OCI-LY7 (cell line): ENCODE results near the gene EXOC4. TPM values are rescaled to one million over a fixed set of nuclear protein-coding genes. Genes with fewer than 3 reads are reported as not detected.

Experiments
- BruUV-seq: library from RNA; stranded (reverse); fragments of 400-500 nt; replicated peaks from 2 replicates; lab custom pipeline; 2021; lab: Mats Ljungman, UMichigan
- CTCF ChIA-PET: fragments of 300-600 bp; sonication (Branson Sonifier 250); formaldehyde crosslinking; loops from one replicate; lab custom pipeline; 2022; ENCODE audit warnings: antibody characterized with exemption; ENCODE audit not compliant: unreplicated experiment; lab: Charles Lee
- POLR2A ChIA-PET: fragments of 300-600 bp; sonication (Branson Sonifier 250); formaldehyde crosslinking; loops from one replicate; lab custom pipeline; 2022; ENCODE audit warnings: antibody characterized with exemption; lab: Charles Lee
- DNase-seq: peaks from one replicate; pipeline ENCODE4 v3.0.0-alpha.2; 2015; ENCODE audit warnings: low spot score
- H2AFZ ChIP-seq: fragments of 200-600 bp; sonication (generic), shearing (Covaris generic); 2 replicates; pipeline ENCODE4 v1.6.1; 2014; ENCODE audit warnings: mild to moderate bottlenecking, antibody characterized with exemption, low read length, moderate library complexity
- H3K27ac ChIP-seq: fragments of 200-600 bp; sonication (generic); 2 replicates; pipeline ENCODE4 v1.5.1; 2014; ENCODE audit warnings: mixed run types, low read depth, mild to moderate bottlenecking, moderate library complexity, low read length, inconsistent platforms; ENCODE audit not compliant: poor library complexity, severe bottlenecking
- H3K36me3 ChIP-seq: fragments of 200-600 bp; sonication (generic); 2 replicates; pipeline ENCODE4 v1.6.1; 2014; ENCODE audit warnings: mild to moderate bottlenecking, antibody characterized with exemption, low read length, moderate library complexity, mixed read lengths; ENCODE audit not compliant: insufficient read depth
- H3K4me1 ChIP-seq: fragments of 200-600 bp; sonication (generic); 2 replicates; pipeline ENCODE4 v1.5.1; 2014; ENCODE audit warnings: mild to moderate bottlenecking, low read length; ENCODE audit not compliant: insufficient read depth, poor library complexity, severe bottlenecking
- H3K4me2 ChIP-seq: fragments of 200-600 bp; sonication (generic); 2 replicates; pipeline ENCODE4 v1.6.1; 2014; ENCODE audit warnings: mild to moderate bottlenecking, low read length
- H3K4me3 ChIP-seq: fragments of 200-600 bp; sonication (generic); 2 replicates; pipeline ENCODE4 v1.5.1; 2014; ENCODE audit warnings: mild to moderate bottlenecking, low read depth, low read length; ENCODE audit not compliant: poor library complexity, severe bottlenecking
- H3K79me2 ChIP-seq: fragments of 200-600 bp; sonication (generic); 2 replicates; pipeline ENCODE4 v1.6.1; 2016; ENCODE audit warnings: low read depth, mild to moderate bottlenecking, low read length, moderate library complexity, mixed read lengths; ENCODE audit not compliant: insufficient read depth
- H3K9me2 ChIP-seq: fragments of 200-600 bp; sonication (generic); 2 replicates; pipeline ENCODE4 v1.6.1; 2016; ENCODE audit warnings: mild to moderate bottlenecking, low read length, mixed read lengths; ENCODE audit not compliant: insufficient read depth
- H3K9me3 ChIP-seq: fragments of 200-600 bp; sonication (generic); 2 replicates; pipeline ENCODE4 v1.6.1; 2014; ENCODE audit warnings: mild to moderate bottlenecking, mixed run types, low read length, mixed read lengths
- H4K20me1 ChIP-seq: fragments of 200-600 bp; sonication (generic); 2 replicates; pipeline ENCODE4 v1.6.1; 2014; ENCODE audit warnings: mild to moderate bottlenecking, antibody characterized with exemption, low read length, moderate library complexity, mixed read lengths; ENCODE audit not compliant: insufficient read depth
- CTCF ChIP-seq: fragments of 200-600 bp; sonication (generic); conservative IDR thresholded peaks from 2 replicates; pipeline ENCODE4 v1.5.1; 2014; ENCODE audit warnings: mild to moderate bottlenecking, antibody characterized with exemption, low read length, moderate library complexity, mixed read lengths
- EZH2phosphoT487 ChIP-seq: fragments of 200-600 bp; sonication (generic); IDR thresholded peaks from 2 replicates; pipeline ENCODE4 v1.6.1; 2018; ENCODE audit warnings: low read depth, borderline replicate concordance, mild to moderate bottlenecking, mixed run types, antibody characterized with exemption, low read length, moderate library complexity, mixed read lengths
- intact Hi-C: fragments of 100-400 bp; cut with micrococcal nuclease; formaldehyde crosslinking; loops from one replicate; pipeline ENCODE4 v1.10.0; 2022; ENCODE audit not compliant: unreplicated experiment
- total RNA-seq, 2 experiments: library from RNA; depleted of rRNA in 1 of 2; stranded (reverse); fragments of >200 nt in 1 of 2; shearing (Covaris generic) in 1 of 2; gene quantifications; 2 replicates each; pipeline ENCODE4 v1.2.3, GENCODE V29; 2014 to 2022

The EXOC4 gene
- total RNA-seq, 2 experiments from 2014 or later = 75.1 to 93.2 TPM

- Histone ChIP-seq H3K9me2 (no peaks in the 10 kb centered on the region), H4K20me1 (no peaks in the 10 kb centered on the region), H2AFZ (no peak overlapping the region), H3K9me3 (no peaks in the 10 kb centered on the region), H3K4me2 (no peak overlapping the region), H3K79me2 (no peaks in the 10 kb centered on the region), H3K4me1 (no peaks in the 10 kb centered on the region), H3K4me3 (no peak overlapping the region), H3K27ac (no peak overlapping the region), H3K36me3 (no peaks in the 10 kb centered on the region)
- TF ChIP-seq CTCF (no peak), EZH2phosphoT487 (no peak)
- ChIA-PET CTCF (no interaction called here), POLR2A (interaction anchor here (0.7 kb wide), 1 partner anchor 372 kb away, joined by 3 read pairs; no protein-coding TSS in a partner anchor)
- BruUV-seq = no TSS peak
- no peak for DNase-seq
- intact Hi-C loops = loop anchor here (5.0 to 10.0 kb wide), 2 partner anchors 292 to 474 kb away; no protein-coding TSS in a partner anchor
Observed at GRCh38 chr7:133850497-133851280, 597.8 kb downstream of the EXOC4 start.

- BruUV-seq = no TSS peak
- Histone ChIP-seq H3K79me2 (no peaks in the 10 kb centered on the region), H3K4me3 (no peak overlapping the region), H3K9me2 (no peaks in the 10 kb centered on the region), H2AFZ (no peak overlapping the region), H3K9me3 (no peaks in the 10 kb centered on the region), H4K20me1 (no peaks in the 10 kb centered on the region), H3K36me3 (no peaks in the 10 kb centered on the region), H3K4me1 (no peaks in the 10 kb centered on the region), H3K27ac (no peak overlapping the region), H3K4me2 (no peak overlapping the region)
- intact Hi-C loops = loop anchor here (5.0 to 10.0 kb wide), 2 partner anchors 291 to 473 kb away; no protein-coding TSS in a partner anchor
- CTCF ChIA-PET = no interaction called here
- TF ChIP-seq EZH2phosphoT487 = no peak
- no peak for TF ChIP-seq CTCF
- POLR2A ChIA-PET = interaction anchor here (0.6 to 0.8 kb wide), 5 partner anchors 15 to 993 kb away, joined by 3 to 4 read pairs (median 3); no protein-coding TSS in a partner anchor
- DNase-seq = no peak
Observed at GRCh38 chr7:133851411-133851810, 598.5 kb downstream of the EXOC4 start.
